IMR-90 (cell line): Measurements from ENCODE around the gene SEMA3E. TPM values are rescaled to one million over a fixed set of nuclear protein-coding genes. Genes with fewer than 3 reads are reported as not detected.

Source experiments
- ATAC-seq: fragments of 200-7000 bp; cut with Tn5 transposase; 2 replicates; pipeline ENCODE4 v1.9.1; 2020; ENCODE audit warnings: low read depth, mild to moderate bottlenecking, moderate library complexity
- BruUV-seq: library from RNA; stranded (reverse); fragments of 400-500 nt; replicated peaks from 2 replicates; lab custom pipeline; 2021; lab: Mats Ljungman, UMichigan
- CTCF ChIA-PET: fragments of 300-600 bp; formaldehyde crosslinking; extraction: SDS; loops from one replicate; lab custom pipeline; 2021; ENCODE audit warnings: antibody characterized with exemption; lab: Yijun Ruan, JAX
- POLR2A ChIA-PET: fragments of 300-600 bp; sonication (Branson Sonifier 250); formaldehyde crosslinking; loops from one replicate; lab custom pipeline; 2022; ENCODE audit warnings: antibody characterized with exemption; ENCODE audit not compliant: unreplicated experiment; lab: Charles Lee
- DNase-seq: peaks from one replicate; pipeline ENCODE4 v3.0.0; 2013
- H2AFZ ChIP-seq: replicated peaks from 2 replicates; pipeline ENCODE3; 2013; ENCODE audit warnings: low read length, mild to moderate bottlenecking; ENCODE audit not compliant: poor library complexity
- H2AK5ac ChIP-seq: 2 replicates; pipeline ENCODE4 v1.6.1; 2013; ENCODE audit warnings: low read depth, low read length, inconsistent platforms
- H2AK9ac ChIP-seq: replicated peaks from 2 replicates; pipeline ENCODE3; 2013; ENCODE audit warnings: mild to moderate bottlenecking, low read depth, low read length, moderate library complexity; ENCODE audit not compliant: poor library complexity
- H2BK120ac ChIP-seq: 2 replicates; pipeline ENCODE4 v1.6.1; 2013; ENCODE audit warnings: low read depth, low read length, inconsistent platforms
- H2BK15ac ChIP-seq: 3 replicates; pipeline ENCODE4 v1.6.1; 2013; ENCODE audit warnings: low read depth, low read length, inconsistent platforms
- H2BK20ac ChIP-seq: 2 replicates; pipeline ENCODE4 v1.6.1; 2013; ENCODE audit warnings: low read depth, mild to moderate bottlenecking, inconsistent platforms, low read length, moderate library complexity
- H2BK5ac ChIP-seq: 2 replicates; pipeline ENCODE4 v1.6.1; 2013; ENCODE audit warnings: mild to moderate bottlenecking, low read depth, low read length, inconsistent platforms; ENCODE audit not compliant: poor library complexity, severe bottlenecking
- H3K14ac ChIP-seq: replicated peaks from 2 replicates; pipeline ENCODE4 v1.6.1; 2013; ENCODE audit warnings: low read depth, low read length, inconsistent platforms
- H3K18ac ChIP-seq: 2 replicates; pipeline ENCODE4 v1.6.1; 2013; ENCODE audit warnings: low read depth, low read length, control low read depth
- H3K23ac ChIP-seq: 2 replicates; pipeline ENCODE4 v1.6.1; 2013; ENCODE audit warnings: low read depth, low read length, inconsistent platforms
- H3K27ac ChIP-seq: 2 replicates; pipeline ENCODE4 v1.5.1; 2013; ENCODE audit warnings: mild to moderate bottlenecking, control low read depth, low read length; ENCODE audit not compliant: insufficient read depth
- H3K27me3 ChIP-seq: 2 replicates; pipeline ENCODE4 v1.6.1; 2013; ENCODE audit warnings: low read length; ENCODE audit not compliant: control insufficient read depth, insufficient read depth
- H3K36me3 ChIP-seq: 2 replicates; pipeline ENCODE4 v1.6.1; 2013; ENCODE audit warnings: low read length, mixed read lengths; ENCODE audit not compliant: control insufficient read depth, insufficient read depth
- H3K4ac ChIP-seq: 2 replicates; pipeline ENCODE4 v1.6.1; 2013; ENCODE audit warnings: low read depth, low read length, inconsistent platforms
- H3K4me1 ChIP-seq: 2 replicates; pipeline ENCODE4 v1.6.1; 2013; ENCODE audit warnings: low read length, mixed read lengths; ENCODE audit not compliant: control insufficient read depth, insufficient read depth
- H3K4me2 ChIP-seq: 2 replicates; pipeline ENCODE4 v1.6.1; 2013; ENCODE audit warnings: low read depth, mild to moderate bottlenecking, control low read depth, low read length, moderate library complexity
- H3K4me3 ChIP-seq: 2 replicates; pipeline ENCODE4 v1.5.1; 2013; ENCODE audit warnings: low read depth, mild to moderate bottlenecking, control low read depth, low read length, moderate library complexity; ENCODE audit not compliant: insufficient read depth
- H3K56ac ChIP-seq: 2 replicates; pipeline ENCODE4 v1.6.1; 2013; ENCODE audit warnings: low read length, inconsistent platforms; ENCODE audit not compliant: insufficient read depth; ENCODE audit errors: extremely low read depth
- H3K79me1 ChIP-seq, 2 experiments: 2 replicates each; pipeline ENCODE4 v1.6.1; 2013; ENCODE audit warnings: low read length in 2 of 2, inconsistent platforms in 1 of 2, low read depth in 1 of 2
- H3K9ac ChIP-seq: 2 replicates; pipeline ENCODE4 v1.6.1; 2013; ENCODE audit warnings: low read depth, low read length, control low read depth
- H3K9me1 ChIP-seq: 2 replicates; pipeline ENCODE4 v1.6.1; 2013; ENCODE audit warnings: low read length, inconsistent platforms; ENCODE audit not compliant: insufficient read depth
- H3K9me3 ChIP-seq: 2 replicates; pipeline ENCODE4 v1.6.1; 2013; ENCODE audit warnings: low read length; ENCODE audit not compliant: control insufficient read depth, insufficient read depth
- H4K20me1 ChIP-seq: 2 replicates; pipeline ENCODE4 v1.6.1; 2013; ENCODE audit warnings: low read length, inconsistent platforms; ENCODE audit not compliant: insufficient read depth
- H4K5ac ChIP-seq: 2 replicates; pipeline ENCODE4 v1.6.1; 2013; ENCODE audit warnings: mild to moderate bottlenecking, low read depth, low read length, control low read depth
- H4K8ac ChIP-seq, 2 experiments: 2 replicates each; pipeline ENCODE4 v1.6.1; 2013; ENCODE audit warnings: low read depth in 2 of 2, low read length in 2 of 2, control low read depth in 1 of 2, inconsistent platforms in 1 of 2
- H4K91ac ChIP-seq: 2 replicates; pipeline ENCODE4 v1.6.1; 2013; ENCODE audit warnings: low read depth, low read length, inconsistent platforms; ENCODE audit not compliant: insufficient read depth
- BHLHE40 ChIP-seq: fragments of 150-350 bp; IDR thresholded peaks from 2 replicates; pipeline ENCODE4 v1.6.1; 2016; ENCODE audit warnings: mild to moderate bottlenecking, low read depth, low read length
- CEBPB ChIP-seq: IDR thresholded peaks from 2 replicates; pipeline ENCODE4 v1.6.1; 2012; ENCODE audit warnings: low read depth, low read length, improper control_type of control experiment
- CHD1 ChIP-seq: IDR thresholded peaks from 2 replicates; pipeline ENCODE4 v1.6.1; 2012; ENCODE audit warnings: low read depth, low read length, improper control_type of control experiment
- CTCF ChIP-seq: conservative IDR thresholded peaks from 2 replicates; pipeline ENCODE4 v1.5.1; 2012; ENCODE audit warnings: mild to moderate bottlenecking, low read depth, low read length, improper control_type of control experiment
- FOS ChIP-seq: fragments of 150-350 bp; IDR thresholded peaks from 2 replicates; pipeline ENCODE4 v1.6.1; 2016; ENCODE audit warnings: low read depth, low read length
- MAZ ChIP-seq: IDR thresholded peaks from 2 replicates; pipeline ENCODE4 v1.6.1; 2012; ENCODE audit warnings: low read depth, mild to moderate bottlenecking, low read length, improper control_type of control experiment, moderate library complexity, borderline replicate concordance
- MXI1 ChIP-seq: IDR thresholded peaks from 2 replicates; pipeline ENCODE4 v1.6.1; 2012; ENCODE audit warnings: low read depth, mild to moderate bottlenecking, low read length, moderate library complexity, borderline replicate concordance
- NFE2L2 ChIP-seq: fragments of 150-350 bp; IDR thresholded peaks from 2 replicates; pipeline ENCODE4 v1.6.1; 2016; ENCODE audit warnings: low read depth, mild to moderate bottlenecking, low read length
- POLR2A ChIP-seq: IDR thresholded peaks from 2 replicates; pipeline ENCODE4 v1.6.1; 2012; ENCODE audit warnings: mild to moderate bottlenecking, low read depth, low read length
- RAD21 ChIP-seq: IDR thresholded peaks from 2 replicates; pipeline ENCODE4 v1.6.1; 2012; ENCODE audit warnings: low read length, improper control_type of control experiment
- SMC3 ChIP-seq: fragments of 150-350 bp; IDR thresholded peaks from 2 replicates; pipeline ENCODE4 v1.6.1; 2016; ENCODE audit warnings: low read depth, mild to moderate bottlenecking, antibody characterized with exemption, low read length, moderate library complexity
- USF2 ChIP-seq: fragments of 150-350 bp; IDR thresholded peaks from 2 replicates; pipeline ENCODE4 v1.6.1; 2017; ENCODE audit warnings: mild to moderate bottlenecking, antibody characterized with exemption, low read length, low read depth
- WGBS, 2 experiments: methylation state at CpG; one replicate each; pipeline versions ENCODE4 v1.1.5 to v1.1.7; 2013; ENCODE audit warnings: missing lambda C conversion rate in 2 of 2; ENCODE audit not compliant: insufficient read length in 1 of 2; ENCODE audit errors: extremely low coverage in 2 of 2; 5-methylcytosine and 5-hydroxymethylcytosine counted together
- dilution Hi-C: fragments of 300-500 bp; cut with HindIII; formaldehyde crosslinking; loops from one replicate; pipeline ENCODE4 v1.14.3; 2018; ENCODE audit warnings: low sequenced_read_pairs; ENCODE audit not compliant: unreplicated experiment
- in situ Hi-C: fragments of 300-500 bp; cut with MboI; formaldehyde crosslinking; loops from 3 replicates; pipeline ENCODE4 v1.14.3; 2019; ENCODE audit warnings: low sequenced_read_pairs, inconsistent platforms, mixed read lengths
- intact Hi-C: fragments of 100-400 bp; cut with micrococcal nuclease; formaldehyde crosslinking; loops from 2 replicates; pipeline ENCODE4 v1.10.0; 2022
- polyA plus RNA-seq, 3 experiments: library from polyadenylated mRNA; depleted of rRNA; stranded (reverse); fragments of >200 nt; gene quantifications; 2 replicates each; pipeline ENCODE4 v1.2.3, GENCODE V29; 2012; ENCODE audit warnings: low replicate concordance in 1 of 3
- total RNA-seq: library from RNA; depleted of rRNA; stranded (reverse); fragments of >200 nt; gene quantifications from 2 replicates; pipeline ENCODE4 v1.2.3, GENCODE V29; 2012
- TF ChIP-seq, protein P1 (sequence below): fragments of 150-350 bp; IDR thresholded peaks from 2 replicates; pipeline ENCODE4 v1.6.1; 2016; ENCODE audit warnings: low read depth, mild to moderate bottlenecking, low read length, moderate library complexity, borderline replicate concordance

SEMA3E gene
- total and polyA plus RNA-seq, 2 of the 4 experiments (the other 2 are of a cell fraction) = 0.31 to 0.72 TPM

DNA sequence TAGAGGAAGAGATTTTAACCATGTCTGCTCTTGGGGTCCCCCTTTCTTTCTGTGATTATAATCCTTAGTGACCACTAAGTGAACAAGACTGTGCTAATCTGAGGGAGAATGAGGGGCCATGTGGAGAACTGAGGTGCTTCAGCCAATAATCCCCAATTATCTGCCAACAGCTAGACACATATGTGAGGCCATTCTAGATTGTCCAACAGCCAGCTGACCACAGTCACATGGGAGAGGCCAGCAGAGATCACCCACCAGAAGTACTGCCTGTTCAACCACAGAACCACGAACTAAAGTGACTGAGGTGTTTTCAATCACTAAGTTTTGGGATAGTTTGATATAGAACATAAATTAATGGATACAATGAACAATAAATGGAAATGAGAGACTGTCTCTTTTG lies 74.3 kb downstream of the SEMA3E start:
- no peak overlapping the region for H2BK20ac ChIP-seq
- in situ Hi-C loops = no loop called here
- H3K79me1 ChIP-seq = no peaks in the 10 kb centered on the region
- no peak overlapping the region for H4K91ac ChIP-seq
- no peak overlapping the region for H2AFZ ChIP-seq
- H3K9ac ChIP-seq = no peak overlapping the region
- intact Hi-C loops = no loop called here
- H3K56ac ChIP-seq = no peak overlapping the region
- dilution Hi-C loops = no loop called here
- CTCF ChIA-PET = no interaction called here
- H3K9me1 ChIP-seq = no peaks in the 10 kb centered on the region
- no peak overlapping the region for H3K14ac ChIP-seq
- H3K18ac ChIP-seq = no peak overlapping the region
- no peaks in the 10 kb centered on the region for H3K9me3 ChIP-seq
- no peak overlapping the region for H3K23ac ChIP-seq
- no peak for ATAC-seq
- H3K4me3 ChIP-seq = no peak overlapping the region
- WGBS, 2 experiments = no CpG with 5 or more reads among the region's 1 CpG
- H3K27ac ChIP-seq = no peak overlapping the region
- H2BK15ac ChIP-seq = no peak overlapping the region
- BruUV-seq = no TSS peak
- no peak for TF ChIP-seq RAD21
- no peak for TF ChIP-seq MXI1
- TF ChIP-seq CEBPB = no peak
- TF ChIP-seq NFE2L2 = no peak
- no peak for TF ChIP-seq POLR2A
- no peak for TF ChIP-seq SMC3
- TF ChIP-seq, protein P1, sequence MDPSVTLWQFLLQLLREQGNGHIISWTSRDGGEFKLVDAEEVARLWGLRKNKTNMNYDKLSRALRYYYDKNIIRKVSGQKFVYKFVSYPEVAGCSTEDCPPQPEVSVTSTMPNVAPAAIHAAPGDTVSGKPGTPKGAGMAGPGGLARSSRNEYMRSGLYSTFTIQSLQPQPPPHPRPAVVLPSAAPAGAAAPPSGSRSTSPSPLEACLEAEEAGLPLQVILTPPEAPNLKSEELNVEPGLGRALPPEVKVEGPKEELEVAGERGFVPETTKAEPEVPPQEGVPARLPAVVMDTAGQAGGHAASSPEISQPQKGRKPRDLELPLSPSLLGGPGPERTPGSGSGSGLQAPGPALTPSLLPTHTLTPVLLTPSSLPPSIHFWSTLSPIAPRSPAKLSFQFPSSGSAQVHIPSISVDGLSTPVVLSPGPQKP = no peak
- no peak for TF ChIP-seq MAZ
- no peak for TF ChIP-seq FOS
- no peak for TF ChIP-seq CHD1
- no peak for TF ChIP-seq BHLHE40
- TF ChIP-seq CTCF = no peak
- TF ChIP-seq USF2 = no peak
- H3K4me2 ChIP-seq = no peak overlapping the region
- no peak overlapping the region for H2BK5ac ChIP-seq
- POLR2A ChIA-PET = no interaction called here
- H2AK9ac ChIP-seq = no peak overlapping the region
- H3K4me1 ChIP-seq = no peaks in the 10 kb centered on the region
- no peak overlapping the region for H2BK120ac ChIP-seq
- no peaks in the 10 kb centered on the region for H3K27me3 ChIP-seq
- no peak overlapping the region for H4K5ac ChIP-seq
- H3K4ac ChIP-seq = no peak overlapping the region
- DNase-seq = no peak
- H3K36me3 ChIP-seq = no peaks in the 10 kb centered on the region
- H4K20me1 ChIP-seq = no peaks in the 10 kb centered on the region
- no peak overlapping the region for H2AK5ac ChIP-seq
- H4K8ac ChIP-seq = no peak overlapping the region
